GM10248 (cell line): ENCODE results near the gene GSG1L.

Source experiments
- CTCF ChIA-PET: fragments of 300-600 bp; sonication (Branson Sonifier 250); formaldehyde crosslinking; extraction: SDS; loops from one replicate; lab custom pipeline; 2021; ENCODE audit warnings: antibody characterized with exemption; lab: Yijun Ruan, JAX
- POLR2A ChIA-PET: fragments of 350-650 bp; sonication (Branson Sonifier 250); formaldehyde crosslinking; extraction: SDS; loops from one replicate; lab custom pipeline; 2020; ENCODE audit warnings: antibody characterized with exemption; lab: Yijun Ruan, JAX
- DNase-seq: peaks from one replicate; pipeline ENCODE4 v3.0.0; 2012; ENCODE audit errors: extremely low spot score
- TF ChIP-seq, protein P1 (sequence below): IDR thresholded peaks from 2 replicates; pipeline ENCODE4 v1.5.1; 2012; ENCODE audit warnings: mild to moderate bottlenecking, low read depth; ENCODE audit errors: extremely low read depth, missing control alignments, control extremely low read depth

GSG1L gene

DNA sequence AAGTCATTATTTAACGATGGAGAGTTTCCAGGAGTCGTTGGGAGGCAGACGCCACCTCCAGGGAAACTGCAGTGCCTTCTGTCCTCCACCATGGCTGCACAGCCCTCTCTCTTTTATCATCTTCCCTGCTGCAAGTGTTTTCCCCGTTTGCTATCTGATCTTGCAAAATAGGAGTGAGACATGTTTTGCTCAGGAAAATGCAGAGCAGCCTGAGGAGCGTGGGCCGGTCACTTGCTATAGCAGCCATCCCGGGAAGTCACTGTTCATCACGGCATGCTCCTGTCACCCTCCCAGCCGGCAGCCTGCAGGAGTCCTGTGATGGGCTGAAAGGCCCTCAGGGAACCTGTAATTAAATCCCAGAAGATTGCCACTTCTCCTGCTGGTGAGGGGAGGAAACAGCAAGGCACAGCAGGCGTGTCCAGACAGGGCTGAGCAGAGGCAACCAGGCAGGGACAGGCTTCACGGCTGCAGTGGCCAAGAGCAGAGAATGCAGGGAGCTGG is 143.1 kb downstream of the GSG1L start:
- CTCF ChIA-PET: no interaction called here
- POLR2A ChIA-PET: no interaction called here
- DNase-seq: no peak
- TF ChIP-seq, protein P1, sequence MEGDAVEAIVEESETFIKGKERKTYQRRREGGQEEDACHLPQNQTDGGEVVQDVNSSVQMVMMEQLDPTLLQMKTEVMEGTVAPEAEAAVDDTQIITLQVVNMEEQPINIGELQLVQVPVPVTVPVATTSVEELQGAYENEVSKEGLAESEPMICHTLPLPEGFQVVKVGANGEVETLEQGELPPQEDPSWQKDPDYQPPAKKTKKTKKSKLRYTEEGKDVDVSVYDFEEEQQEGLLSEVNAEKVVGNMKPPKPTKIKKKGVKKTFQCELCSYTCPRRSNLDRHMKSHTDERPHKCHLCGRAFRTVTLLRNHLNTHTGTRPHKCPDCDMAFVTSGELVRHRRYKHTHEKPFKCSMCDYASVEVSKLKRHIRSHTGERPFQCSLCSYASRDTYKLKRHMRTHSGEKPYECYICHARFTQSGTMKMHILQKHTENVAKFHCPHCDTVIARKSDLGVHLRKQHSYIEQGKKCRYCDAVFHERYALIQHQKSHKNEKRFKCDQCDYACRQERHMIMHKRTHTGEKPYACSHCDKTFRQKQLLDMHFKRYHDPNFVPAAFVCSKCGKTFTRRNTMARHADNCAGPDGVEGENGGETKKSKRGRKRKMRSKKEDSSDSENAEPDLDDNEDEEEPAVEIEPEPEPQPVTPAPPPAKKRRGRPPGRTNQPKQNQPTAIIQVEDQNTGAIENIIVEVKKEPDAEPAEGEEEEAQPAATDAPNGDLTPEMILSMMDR: no peak

DNA sequence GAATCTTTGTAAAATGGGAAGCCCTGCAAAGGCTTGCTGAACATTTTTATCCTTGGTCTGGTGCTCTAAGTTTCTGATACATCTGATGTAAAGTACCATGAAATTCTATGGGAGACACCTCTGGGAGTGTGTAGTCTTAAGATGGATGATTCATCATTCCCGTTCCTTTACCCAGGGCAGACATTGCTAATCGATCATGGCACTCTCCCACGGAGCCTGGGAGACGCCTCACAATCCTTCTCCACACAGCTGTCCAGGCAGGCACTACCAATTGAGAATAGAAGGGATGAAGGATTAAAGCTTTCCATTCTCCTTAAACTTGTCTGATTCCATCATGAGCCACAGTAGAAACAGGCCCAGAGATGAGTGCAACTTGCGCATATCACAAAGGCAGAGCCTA is 144.8 kb downstream of the GSG1L start:
- TF ChIP-seq, protein P1: no peak
- no peak for DNase-seq
- CTCF ChIA-PET: interaction anchor here (1.1 kb wide), 1 partner anchor 23 kb away, joined by 3 read pairs; no protein-coding TSS in a partner anchor
- POLR2A ChIA-PET: no interaction called here

DNA sequence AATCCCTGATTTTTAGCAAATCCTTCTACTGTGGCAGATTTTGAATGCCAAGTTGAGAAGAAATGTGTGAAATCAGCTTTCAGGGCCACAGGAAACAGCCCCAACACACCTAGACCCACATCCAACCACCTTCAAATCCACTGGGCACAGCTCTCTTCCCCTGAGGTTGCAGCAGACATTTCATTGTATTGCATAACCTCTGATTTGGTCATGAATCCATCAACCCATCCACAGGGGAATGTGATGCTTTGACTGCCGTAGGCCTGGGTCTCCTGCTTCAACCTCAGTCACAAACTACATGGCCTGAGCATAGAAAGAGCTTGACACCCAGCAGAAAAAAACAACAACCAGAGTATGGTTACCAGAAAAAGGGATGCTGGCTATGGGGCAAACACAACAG is 145.6 kb downstream of the GSG1L start:
- CTCF ChIA-PET: no interaction called here
- DNase-seq: no peak
- POLR2A ChIA-PET: no interaction called here
- TF ChIP-seq, protein P1: no peak

DNA sequence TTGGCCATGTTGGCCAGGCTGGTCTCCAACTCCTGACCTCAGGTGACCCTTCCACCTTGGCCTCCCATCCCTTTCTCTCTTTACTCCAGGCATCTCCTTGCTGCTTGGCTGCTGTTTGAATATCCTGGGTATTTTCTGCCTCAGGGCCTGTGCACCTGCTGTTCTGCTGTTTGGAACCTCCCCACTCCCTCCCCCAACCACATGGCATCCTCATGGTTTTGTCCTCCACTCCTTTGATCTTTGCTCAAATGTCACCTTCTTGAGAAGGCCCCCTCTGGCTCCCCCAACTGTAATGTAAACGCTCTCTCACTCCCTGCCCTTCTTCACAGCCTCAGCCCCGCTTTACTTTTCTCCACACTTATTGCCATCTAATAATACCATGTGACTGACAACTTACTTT is 152.0 kb downstream of the GSG1L start:
- no peak for DNase-seq
- CTCF ChIA-PET: no interaction called here
- POLR2A ChIA-PET: no interaction called here
- TF ChIP-seq, protein P1: no peak

DNA sequence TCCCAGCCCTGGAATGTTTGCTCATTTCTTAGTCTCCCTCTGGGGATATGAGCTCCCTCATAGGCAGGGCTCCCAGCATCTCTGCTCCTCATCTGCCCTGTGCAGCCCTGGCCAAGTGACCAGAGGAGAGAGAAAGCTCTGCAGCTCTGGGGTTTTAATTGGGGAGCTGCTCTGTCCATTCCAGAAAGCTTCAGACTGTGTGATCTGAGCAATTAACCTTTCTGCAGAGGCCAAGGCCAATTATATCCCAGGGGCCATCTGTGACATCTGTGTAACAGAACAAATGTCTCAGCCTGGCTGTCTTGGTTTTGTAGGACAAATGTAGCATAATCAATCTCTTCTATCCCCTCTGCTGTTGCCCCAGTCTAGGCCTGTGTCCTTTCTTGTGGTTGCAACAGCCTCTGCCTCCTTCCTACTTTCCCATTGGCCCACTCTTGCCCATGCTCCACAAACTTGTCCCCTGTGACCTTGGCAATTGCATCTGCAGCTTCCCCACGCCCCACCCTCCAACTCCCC is 156.0 kb downstream of the GSG1L start:
- no peak for DNase-seq
- ChIA-PET POLR2A (no interaction called here), CTCF (interaction anchor here (0.9 to 1.0 kb wide), 2 partner anchors 8 to 22 kb away, joined by 3 to 5 read pairs; no protein-coding TSS in a partner anchor)
- TF ChIP-seq, protein P1: no peak

DNA sequence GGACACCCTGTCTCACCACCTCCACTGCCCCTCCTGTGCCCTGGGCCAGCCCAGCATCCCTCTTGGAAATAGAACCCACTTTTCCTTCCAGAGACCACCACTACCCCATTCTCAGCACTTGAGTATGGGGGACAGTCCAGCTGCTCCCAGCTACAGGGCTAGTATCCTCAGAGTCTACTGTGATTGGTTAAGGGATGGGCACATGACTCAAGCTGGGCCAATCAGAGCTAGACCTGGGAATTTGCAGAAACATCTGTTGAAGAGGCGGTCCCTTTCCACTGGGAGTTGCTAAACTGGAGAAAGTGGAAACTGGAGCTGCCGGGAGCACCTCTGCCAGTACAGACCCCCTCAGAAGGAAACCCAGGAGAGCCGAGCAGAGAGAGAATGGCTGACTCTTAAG is 156.6 kb downstream of the GSG1L start:
- TF ChIP-seq, protein P1: no peak
- ChIA-PET POLR2A (no interaction called here), CTCF (interaction anchor here (0.9 to 1.0 kb wide), 2 partner anchors 9 to 22 kb away, joined by 3 to 5 read pairs; no protein-coding TSS in a partner anchor)
- DNase-seq: no peak
